ENCODE data around the gene BRI3. TPM values are rescaled to one million over a fixed set of nuclear protein-coding genes. Genes with fewer than 3 reads are reported as not detected.

The BRI3 gene
- total RNA-seq, 2 donors from 2014 or later: 68.5 to 85.4 TPM

- Histone ChIP-seq H3K27ac (no peak overlapping the region), H3K27me3 (replicated peaks; ENCODE audit: insufficient read depth) (no peaks in the 10 kb centered on the region), H3K36me3 (no peaks in the 10 kb centered on the region), H3K4me3 (no peak overlapping the region), H3K9me3 (no peaks in the 10 kb centered on the region), H3K4me1 (replicated peaks) (no peaks in the 10 kb centered on the region)
- intact Hi-C loops (cut with DNase I): no loop called here
- 95% methylated on average over 10 of the region's 10 CpGs for WGBS
- TF ChIP-seq CTCF (IDR thresholded peaks at IDR 0.05) (no peak), POLR2AphosphoS5 (IDR thresholded peaks at IDR 0.05) (no peak), POLR2A (IDR thresholded peaks at IDR 0.05) (no peak)
- no peak for DNase-seq (ENCODE audit: low spot score)
Measured at GRCh38 chr7:98234429-98235147, 46.9 kb upstream of the BRI3 start.

GRCh38 chr7:98235901-98236300 is 45.6 kb upstream of the BRI3 start:
- H3K27ac ChIP-seq: no peak overlapping the region
- TF ChIP-seq POLR2AphosphoS5 (IDR thresholded peaks at IDR 0.05) (no peak), POLR2A (IDR thresholded peaks at IDR 0.05) (no peak), CTCF (IDR thresholded peaks at IDR 0.05) (no peak)
- no peaks in the 10 kb centered on the region for H3K9me3 ChIP-seq
- H3K4me3 ChIP-seq: no peak overlapping the region
- H3K27me3 ChIP-seq (replicated peaks; ENCODE audit: insufficient read depth): no peaks in the 10 kb centered on the region
- intact Hi-C loops (cut with DNase I): no loop called here
- no peaks in the 10 kb centered on the region for H3K4me1 ChIP-seq (replicated peaks)
- no peaks in the 10 kb centered on the region for H3K36me3 ChIP-seq
- no peak for DNase-seq (ENCODE audit: low spot score)
- 89% methylated on average over 11 of the region's 11 CpGs for WGBS

GRCh38 chr7:98236355-98237185 is 44.9 kb upstream of the BRI3 start:
- intact Hi-C loops (cut with DNase I): no loop called here
- Histone ChIP-seq H3K4me1 (replicated peaks) (no peaks in the 10 kb centered on the region), H3K27ac (no peak overlapping the region), H3K27me3 (replicated peaks; ENCODE audit: insufficient read depth) (no peaks in the 10 kb centered on the region), H3K9me3 (no peaks in the 10 kb centered on the region), H3K36me3 (no peaks in the 10 kb centered on the region), H3K4me3 (no peak overlapping the region)
- no peak for DNase-seq (ENCODE audit: low spot score)
- WGBS: 91% methylated on average over 25 of the region's 25 CpGs
- no peak for TF ChIP-seq CTCF (IDR thresholded peaks at IDR 0.05)

- no peak overlapping the region for H3K27ac ChIP-seq
- no peaks in the 10 kb centered on the region for H3K9me3 ChIP-seq
- WGBS: 97% methylated on average over 4 of the region's 4 CpGs
- no peaks in the 10 kb centered on the region for H3K27me3 ChIP-seq (replicated peaks; ENCODE audit: insufficient read depth)
- intact Hi-C loops (cut with DNase I): no loop called here
- H3K4me1 ChIP-seq (replicated peaks): no peaks in the 10 kb centered on the region
- H3K4me3 ChIP-seq: no peak overlapping the region
- TF ChIP-seq POLR2A (IDR thresholded peaks at IDR 0.05): no peak
- no peak for TF ChIP-seq POLR2AphosphoS5 (IDR thresholded peaks at IDR 0.05)
- TF ChIP-seq CTCF (IDR thresholded peaks at IDR 0.05): no peak
- H3K36me3 ChIP-seq: no peaks in the 10 kb centered on the region
- no peak for DNase-seq (ENCODE audit: low spot score)
Measured at GRCh38 chr7:98238076-98238475, 43.4 kb upstream of the BRI3 start.

All from prostate gland (tissue), 2 donors.